ENCODE results near the gene ANKRD1. TPM values are rescaled to one million over a fixed set of nuclear protein-coding genes. Genes with fewer than 3 reads are reported as not detected.

Gene ANKRD1
- total RNA-seq, 1 experiment from 2014 or later, result 75.7 TPM

DNA sequence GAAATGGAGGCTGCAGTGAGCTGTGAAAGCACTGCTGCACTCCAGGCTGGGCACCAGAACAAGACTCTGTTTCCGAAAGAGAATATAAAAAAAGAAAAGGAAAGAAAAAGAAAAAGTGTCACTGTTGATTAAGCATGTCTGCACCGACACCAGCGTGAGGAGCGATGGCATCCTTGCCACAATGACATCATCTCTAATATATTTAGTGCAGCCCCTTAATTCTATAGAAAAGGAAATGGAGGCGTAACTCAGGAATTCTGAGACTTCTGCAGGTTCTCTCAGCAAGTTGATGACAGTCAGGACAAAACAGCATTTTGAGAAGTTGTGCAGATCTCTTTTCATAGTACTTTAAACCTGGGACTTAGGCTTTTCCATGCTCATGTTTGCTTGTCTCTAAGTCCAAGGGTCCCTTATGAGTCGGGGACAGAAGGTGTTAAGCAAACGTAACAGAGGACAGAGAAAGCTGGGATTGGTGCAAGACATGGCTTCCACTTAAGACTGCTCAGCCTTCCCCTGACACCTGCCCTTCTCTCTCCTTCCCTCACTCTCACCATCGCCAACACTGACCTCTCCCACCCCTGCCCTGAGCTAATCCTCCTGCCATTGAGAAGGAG lies 16.9 kb upstream of the ANKRD1 start:
- Histone ChIP-seq H3K27me3 (replicated peaks; ENCODE audit: control insufficient read depth, insufficient read depth, low read length) (no peaks in the 10 kb centered on the region), H3K4me3 (ENCODE audit: low read depth, low read length) (no peak overlapping the region), H3K9me3 (no peaks in the 10 kb centered on the region), H3K4me1 (peaks cover 48% of the 10 kb centered on the region), H3K36me3 (ENCODE audit: control insufficient read depth, insufficient read depth, low read length) (no peaks in the 10 kb centered on the region)
- Mint-ChIP-seq H3K27ac (ENCODE audit: unreplicated experiment) (no peak overlapping the region), H3K27me3 (ENCODE audit: insufficient read depth, unreplicated experiment) (no peaks in the 10 kb centered on the region), H3K4me1 (ENCODE audit: low read depth, unreplicated experiment) (peaks cover 36% of the 10 kb centered on the region), H3K4me3 (ENCODE audit: unreplicated experiment) (no peak overlapping the region), H3K36me3 (ENCODE audit: insufficient read depth, unreplicated experiment) (no peaks in the 10 kb centered on the region), H3K9me3 (ENCODE audit: unreplicated experiment) (peaks cover 9% of the 10 kb centered on the region)
- TF ChIP-seq, protein P1, sequence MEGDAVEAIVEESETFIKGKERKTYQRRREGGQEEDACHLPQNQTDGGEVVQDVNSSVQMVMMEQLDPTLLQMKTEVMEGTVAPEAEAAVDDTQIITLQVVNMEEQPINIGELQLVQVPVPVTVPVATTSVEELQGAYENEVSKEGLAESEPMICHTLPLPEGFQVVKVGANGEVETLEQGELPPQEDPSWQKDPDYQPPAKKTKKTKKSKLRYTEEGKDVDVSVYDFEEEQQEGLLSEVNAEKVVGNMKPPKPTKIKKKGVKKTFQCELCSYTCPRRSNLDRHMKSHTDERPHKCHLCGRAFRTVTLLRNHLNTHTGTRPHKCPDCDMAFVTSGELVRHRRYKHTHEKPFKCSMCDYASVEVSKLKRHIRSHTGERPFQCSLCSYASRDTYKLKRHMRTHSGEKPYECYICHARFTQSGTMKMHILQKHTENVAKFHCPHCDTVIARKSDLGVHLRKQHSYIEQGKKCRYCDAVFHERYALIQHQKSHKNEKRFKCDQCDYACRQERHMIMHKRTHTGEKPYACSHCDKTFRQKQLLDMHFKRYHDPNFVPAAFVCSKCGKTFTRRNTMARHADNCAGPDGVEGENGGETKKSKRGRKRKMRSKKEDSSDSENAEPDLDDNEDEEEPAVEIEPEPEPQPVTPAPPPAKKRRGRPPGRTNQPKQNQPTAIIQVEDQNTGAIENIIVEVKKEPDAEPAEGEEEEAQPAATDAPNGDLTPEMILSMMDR (IDR thresholded peaks at IDR 0.05; ENCODE audit: insufficient read depth in 1 of 2, low read depth in 1 of 2, low read length in 1 of 2, severe bottlenecking in 1 of 2, unreplicated experiment in 1 of 2), result no peak
- POLR2A ChIA-PET, result no interaction called here
- no peak for DNase-seq
- BruUV-seq (replicated peaks), result no TSS peak
- CTCF ChIA-PET, result no interaction called here
- intact Hi-C loops (cut with micrococcal nuclease; ENCODE audit: unreplicated experiment), result loop anchor here (2.0 kb wide), 1 partner anchor 17 kb away; the partner anchor contains the start of gene ANKRD1

DNA sequence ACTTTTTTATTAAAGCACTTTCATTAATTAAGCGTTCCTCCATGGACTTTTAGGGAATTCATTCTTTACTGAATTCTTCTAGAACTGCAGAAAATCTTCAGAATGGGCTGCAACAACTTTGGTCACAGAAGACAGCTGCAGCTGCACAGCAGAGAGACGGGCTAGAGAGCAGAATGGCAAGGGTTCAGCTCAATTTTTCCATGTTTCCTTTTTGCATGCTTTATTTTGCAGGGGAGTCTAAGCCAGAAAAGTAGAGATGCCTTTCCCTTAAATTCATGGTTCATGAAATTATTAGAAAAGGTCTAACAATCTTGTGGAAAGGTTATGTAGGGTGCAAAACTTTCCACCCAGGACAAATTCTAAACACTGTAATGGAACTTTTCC lies 15.4 kb upstream of the ANKRD1 start:
- Mint-ChIP-seq H3K4me1 (ENCODE audit: low read depth, unreplicated experiment) (peaks cover 50% of the 10 kb centered on the region), H3K4me3 (ENCODE audit: unreplicated experiment) (no peak overlapping the region), H3K27ac (ENCODE audit: unreplicated experiment) (peak overlapping the region; percentile 20), H3K27me3 (ENCODE audit: insufficient read depth, unreplicated experiment) (no peaks in the 10 kb centered on the region), H3K9me3 (ENCODE audit: unreplicated experiment) (peaks cover 9% of the 10 kb centered on the region), H3K36me3 (ENCODE audit: insufficient read depth, unreplicated experiment) (peaks cover 5% of the 10 kb centered on the region)
- DNase-seq, result no peak
- ChIA-PET CTCF (no interaction called here), POLR2A (interaction anchor here (0.6 to 1.3 kb wide), 2 partner anchors 15 to 25 kb away, joined by 4 to 5 read pairs; partner anchors contain the start of gene ANKRD1)
- H3K4me3 ChIP-seq (ENCODE audit: low read depth, low read length), result no peak overlapping the region
- H3K4me1 ChIP-seq, result peaks cover 63% of the 10 kb centered on the region
- BruUV-seq (replicated peaks), result no TSS peak
- intact Hi-C loops (cut with micrococcal nuclease; ENCODE audit: unreplicated experiment), result loop anchor here (2.0 kb wide), 1 partner anchor 15 kb away; the partner anchor contains the start of gene ANKRD1
- no peaks in the 10 kb centered on the region for H3K36me3 ChIP-seq (ENCODE audit: control insufficient read depth, insufficient read depth, low read length)
- H3K27me3 ChIP-seq (replicated peaks; ENCODE audit: control insufficient read depth, insufficient read depth, low read length), result no peaks in the 10 kb centered on the region
- TF ChIP-seq, protein P1 (IDR thresholded peaks at IDR 0.05; ENCODE audit: insufficient read depth in 1 of 2, low read depth in 1 of 2, low read length in 1 of 2, severe bottlenecking in 1 of 2, unreplicated experiment in 1 of 2), result no peak
- H3K9me3 ChIP-seq, result no peaks in the 10 kb centered on the region

DNA sequence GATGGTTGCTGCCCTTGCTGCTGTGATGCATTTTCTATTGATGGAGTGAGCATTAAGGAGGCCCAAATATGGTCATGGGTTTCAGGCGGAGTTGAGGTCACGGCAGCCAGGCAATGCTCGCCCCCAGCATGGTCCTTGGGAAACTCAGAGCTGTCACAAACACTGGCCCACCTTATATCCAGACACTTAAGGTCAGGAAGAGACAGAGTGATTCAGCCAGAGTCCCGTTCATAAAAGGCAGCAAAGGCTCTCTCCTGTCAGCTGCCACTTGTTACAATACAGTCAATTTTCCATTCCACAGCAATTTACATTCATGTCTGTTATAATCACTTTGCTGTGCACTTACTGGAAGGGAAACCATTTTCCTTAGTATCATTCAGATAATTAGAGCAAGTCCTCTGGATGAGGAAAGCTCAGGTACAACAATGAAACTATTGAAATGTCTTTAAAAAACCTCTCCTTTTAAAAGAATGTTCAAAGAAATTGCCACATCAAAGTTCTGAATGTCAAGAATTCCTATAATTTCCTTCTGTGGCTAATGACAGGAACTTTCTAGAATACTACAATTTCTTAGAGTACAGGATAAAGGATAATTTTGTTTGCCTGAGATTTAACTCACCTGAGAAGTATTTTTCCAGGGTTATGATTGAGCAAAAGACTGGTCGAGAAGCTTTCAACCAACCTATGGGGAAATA lies 14.8 kb upstream of the ANKRD1 start:
- no peaks in the 10 kb centered on the region for H3K27me3 ChIP-seq (replicated peaks; ENCODE audit: control insufficient read depth, insufficient read depth, low read length)
- Mint-ChIP-seq H3K27me3 (ENCODE audit: insufficient read depth, unreplicated experiment) (no peaks in the 10 kb centered on the region), H3K27ac (ENCODE audit: unreplicated experiment) (peak overlapping the region; percentile 37), H3K4me3 (ENCODE audit: unreplicated experiment) (no peak overlapping the region), H3K36me3 (ENCODE audit: insufficient read depth, unreplicated experiment) (peaks cover 5% of the 10 kb centered on the region), H3K4me1 (ENCODE audit: low read depth, unreplicated experiment) (peaks cover 55% of the 10 kb centered on the region), H3K9me3 (ENCODE audit: unreplicated experiment) (peaks cover 9% of the 10 kb centered on the region)
- no peak for DNase-seq
- peaks cover 66% of the 10 kb centered on the region for H3K4me1 ChIP-seq
- no peaks in the 10 kb centered on the region for H3K36me3 ChIP-seq (ENCODE audit: control insufficient read depth, insufficient read depth, low read length)
- TF ChIP-seq, protein P1 (IDR thresholded peaks at IDR 0.05; ENCODE audit: insufficient read depth in 1 of 2, low read depth in 1 of 2, low read length in 1 of 2, severe bottlenecking in 1 of 2, unreplicated experiment in 1 of 2), result no peak
- no peak overlapping the region for H3K4me3 ChIP-seq (ENCODE audit: low read depth, low read length)
- ChIA-PET CTCF (no interaction called here), POLR2A (interaction anchor here (0.6 to 1.3 kb wide), 2 partner anchors 15 to 24 kb away, joined by 4 to 5 read pairs; partner anchors contain the start of gene ANKRD1)
- no TSS peak for BruUV-seq (replicated peaks)
- H3K9me3 ChIP-seq, result no peaks in the 10 kb centered on the region
- intact Hi-C loops (cut with micrococcal nuclease; ENCODE audit: unreplicated experiment), result loop anchor here (2.0 kb wide), 1 partner anchor 15 kb away; the partner anchor contains the start of gene ANKRD1
